Activated T-cell treated with anti-CD3 and anti-CD28 coated beads, Interleukin-2, amount 50 U/mL, for 72 hours (primary cell): Measurements from ENCODE around the gene PAPSS2. TPM values are rescaled to one million over a fixed set of nuclear protein-coding genes. Genes with fewer than 3 reads are reported as not detected.

Source experiments
- ATAC-seq, 2 donors: fragments of 150-1000 bp; cut with Tn5 transposase; replicated peaks in 1 of 2; 2 replicates each; pipeline ENCODE4 v1.10.0; 2021; ENCODE audit warnings: moderate library complexity in 2 of 2, mild to moderate bottlenecking in 1 of 2
- DNase-seq, 2 donors: peaks; one replicate each; pipeline ENCODE4 v3.0.0; 2021 to 2022; ENCODE audit warnings: mixed read lengths in 1 of 2
- H3K27ac Mint-ChIP-seq: one replicate; pipeline ENCODE4 v1.8.0; 2022; ENCODE audit warnings: mild to moderate bottlenecking, moderate library complexity, mixed read lengths
- H3K27me3 Mint-ChIP-seq: one replicate; pipeline ENCODE4 v1.8.0; 2022; ENCODE audit warnings: low read depth, mixed read lengths
- H3K36me3 Mint-ChIP-seq, 2 donors: one replicate each; pipeline ENCODE4 v1.8.0; 2022; ENCODE audit warnings: mixed read lengths in 2 of 2, mild to moderate bottlenecking in 1 of 2; ENCODE audit not compliant: insufficient read depth in 2 of 2
- H3K4me1 Mint-ChIP-seq: one replicate; pipeline ENCODE4 v1.8.0; 2022; ENCODE audit warnings: low read depth, mixed read lengths
- H3K4me3 Mint-ChIP-seq, 2 donors: one replicate each; pipeline ENCODE4 v1.8.0; 2022; ENCODE audit warnings: mild to moderate bottlenecking in 2 of 2, mixed read lengths in 2 of 2, moderate library complexity in 2 of 2
- H3K9me3 Mint-ChIP-seq, 2 donors: one replicate each; pipeline ENCODE4 v1.8.0; 2022; ENCODE audit warnings: mixed read lengths in 2 of 2
- total RNA-seq, 2 donors: library from RNA; stranded (reverse); gene quantifications; one replicate each; pipeline ENCODE4 v1.2.3, GENCODE V29; 2022

The PAPSS2 gene
- total RNA-seq, 2 donors from 2014 or later = 0.53 to 0.69 TPM

- peak in 1 of 2 donors; percentile 19 for DNase-seq
- peaks cover 0 to 11% of the 10 kb centered on the region in 2 donors for H3K36me3 Mint-ChIP-seq
- peak; percentile 73 to 83 for ATAC-seq
- H3K4me1 Mint-ChIP-seq = peaks cover 27% of the 10 kb centered on the region
- H3K4me3 Mint-ChIP-seq = no peak overlapping the region
- H3K9me3 Mint-ChIP-seq = peaks cover 2 to 4% of the 10 kb centered on the region in 2 donors
- no peak overlapping the region for H3K27ac Mint-ChIP-seq
- H3K27me3 Mint-ChIP-seq = peaks cover 6% of the 10 kb centered on the region
Observed at GRCh38 chr10:87646935-87647334, 12.7 kb upstream of the PAPSS2 start.

DNA sequence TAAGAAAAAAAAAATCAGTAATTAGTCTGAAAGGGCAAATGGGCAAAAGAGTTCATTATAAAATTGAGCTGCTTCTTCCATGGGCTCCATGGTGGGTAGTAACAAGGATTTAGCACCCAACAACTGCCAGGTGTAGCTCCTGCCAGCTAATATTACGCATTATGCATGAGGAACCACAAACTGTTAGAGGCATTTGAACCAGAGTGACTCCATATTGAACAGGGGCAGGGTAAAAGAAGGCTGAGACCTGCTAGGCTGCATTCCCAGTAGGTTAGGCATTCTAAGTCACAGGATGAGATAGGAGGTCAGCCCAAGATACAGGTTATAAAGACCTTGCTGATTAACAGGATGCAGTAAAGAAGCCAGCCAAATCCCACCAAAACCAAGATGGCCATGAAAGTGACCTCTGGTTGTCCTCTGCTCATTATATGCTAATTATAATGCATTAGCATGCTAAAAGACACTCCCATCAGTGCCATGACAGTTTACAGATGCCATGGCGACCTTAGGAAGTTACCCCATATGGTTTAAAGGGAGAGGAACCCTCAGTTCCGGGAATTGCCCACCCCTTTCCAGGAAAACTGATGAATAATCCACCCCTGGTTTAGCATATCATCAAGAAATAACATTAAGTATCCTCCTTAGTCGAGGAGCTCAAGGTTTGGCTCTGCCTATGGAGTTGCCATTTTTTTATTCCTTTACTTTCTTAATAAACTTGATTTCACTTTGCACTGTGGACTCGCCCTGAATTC is 8.7 kb upstream of the PAPSS2 start:
- ATAC-seq = no peak
- H3K36me3 Mint-ChIP-seq = no peaks in the 10 kb centered on the region
- no peak overlapping the region for H3K27ac Mint-ChIP-seq
- H3K4me3 Mint-ChIP-seq = no peak overlapping the region
- peaks cover 0 to 2% of the 10 kb centered on the region in 2 donors for H3K9me3 Mint-ChIP-seq
- H3K4me1 Mint-ChIP-seq = peaks cover 18% of the 10 kb centered on the region
- H3K27me3 Mint-ChIP-seq = peaks cover 17% of the 10 kb centered on the region
- DNase-seq = no peak

DNA sequence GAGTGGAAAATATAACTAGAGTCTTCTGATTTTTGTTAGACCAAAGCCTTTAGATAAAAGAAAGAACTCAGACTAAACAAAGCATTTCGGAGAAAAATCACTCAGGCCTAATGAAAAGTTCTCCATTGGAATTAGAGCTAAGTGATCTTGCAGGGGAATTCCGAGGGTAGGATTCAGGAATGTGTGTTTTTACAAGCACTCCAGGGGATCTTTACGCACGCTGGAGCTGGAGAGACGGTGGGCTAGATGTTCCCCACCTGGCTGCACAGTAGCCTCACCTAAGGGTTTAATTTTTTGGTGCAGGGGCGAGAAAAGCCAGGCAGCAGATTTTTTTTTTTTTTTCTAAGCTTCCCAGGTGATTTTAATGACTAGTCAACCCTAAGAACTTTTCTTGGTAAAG is 7.9 kb upstream of the PAPSS2 start:
- Mint-ChIP-seq H3K27me3 (peaks cover 17% of the 10 kb centered on the region), H3K27ac (no peak overlapping the region), H3K4me1 (peaks cover 22% of the 10 kb centered on the region), H3K9me3 (peaks cover 0 to 2% of the 10 kb centered on the region in 2 donors), H3K4me3 (no peak overlapping the region), H3K36me3 (no peaks in the 10 kb centered on the region)
- no peak for ATAC-seq
- no peak for DNase-seq

GRCh38 chr10:87652261-87652660 is 7.4 kb upstream of the PAPSS2 start:
- Mint-ChIP-seq H3K4me1 (peaks cover 17% of the 10 kb centered on the region), H3K4me3 (no peak overlapping the region), H3K27ac (no peak overlapping the region), H3K9me3 (no peaks in the 10 kb centered on the region), H3K27me3 (peaks cover 17% of the 10 kb centered on the region), H3K36me3 (no peaks in the 10 kb centered on the region)
- no peak for ATAC-seq
- DNase-seq = no peak

GRCh38 chr10:87654212-87654611 is 5.5 kb upstream of the PAPSS2 start:
- H3K9me3 Mint-ChIP-seq = no peaks in the 10 kb centered on the region
- H3K36me3 Mint-ChIP-seq = no peaks in the 10 kb centered on the region
- ATAC-seq = no peak
- H3K27me3 Mint-ChIP-seq = peaks cover 33% of the 10 kb centered on the region
- H3K4me3 Mint-ChIP-seq = no peak overlapping the region
- peaks cover 10% of the 10 kb centered on the region for H3K4me1 Mint-ChIP-seq
- H3K27ac Mint-ChIP-seq = no peak overlapping the region
- DNase-seq = no peak

GRCh38 chr10:87656431-87657072 is 3.1 kb upstream of the PAPSS2 start:
- H3K9me3 Mint-ChIP-seq = no peaks in the 10 kb centered on the region
- no peak overlapping the region for H3K27ac Mint-ChIP-seq
- H3K4me3 Mint-ChIP-seq = no peak overlapping the region
- peak; percentile 12 to 34 for DNase-seq
- H3K36me3 Mint-ChIP-seq = no peaks in the 10 kb centered on the region
- peaks cover 49% of the 10 kb centered on the region for H3K27me3 Mint-ChIP-seq
- ATAC-seq = peak; percentile 39 to 53
- H3K4me1 Mint-ChIP-seq = peaks cover 17% of the 10 kb centered on the region

DNA sequence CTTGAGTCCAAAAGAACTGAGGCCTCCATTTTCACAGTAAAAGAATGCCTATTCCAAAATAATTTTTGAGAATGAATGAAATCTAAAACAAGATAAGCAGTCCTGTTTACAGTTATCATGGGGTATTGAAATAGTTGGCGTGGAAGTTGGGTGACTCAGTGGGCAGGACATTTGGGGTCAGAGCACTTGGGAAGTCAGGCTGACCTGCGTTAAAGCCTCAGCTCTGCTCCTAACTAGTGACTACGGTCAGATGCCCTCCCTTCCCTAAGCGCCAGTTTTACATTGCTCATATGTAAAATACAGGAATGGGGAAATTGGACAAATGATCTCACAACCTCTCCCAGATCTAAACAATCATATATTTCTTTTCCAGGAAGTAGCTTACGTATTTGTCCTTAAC is 2.3 kb upstream of the PAPSS2 start:
- Mint-ChIP-seq H3K36me3 (no peaks in the 10 kb centered on the region), H3K4me3 (no peak overlapping the region), H3K27ac (no peak overlapping the region), H3K9me3 (no peaks in the 10 kb centered on the region), H3K27me3 (peaks cover 54% of the 10 kb centered on the region), H3K4me1 (peaks cover 17% of the 10 kb centered on the region)
- ATAC-seq (no peak), DNase-seq (no peak)

DNA sequence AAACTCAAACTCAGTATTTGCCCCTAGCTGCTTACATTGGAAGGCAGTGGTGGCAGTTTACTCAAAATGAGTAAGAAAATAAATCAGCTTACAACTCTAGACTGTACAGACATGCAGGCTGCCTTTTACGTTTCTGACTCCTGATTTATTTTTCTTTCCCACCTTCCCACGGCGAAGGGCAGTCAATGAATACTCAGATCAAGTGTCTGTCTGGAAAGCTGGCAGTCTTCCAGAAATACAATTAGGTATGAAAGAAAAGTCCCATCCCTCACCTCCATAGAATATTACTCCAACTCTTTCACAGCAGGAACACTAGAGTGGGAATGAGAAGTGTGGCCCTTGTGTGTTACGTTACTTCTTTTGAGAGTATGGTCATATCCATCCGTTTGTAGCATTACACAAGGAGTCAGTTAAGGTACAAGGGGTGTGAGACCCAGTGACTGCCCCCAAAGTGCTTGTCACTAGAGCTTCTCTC is 1.3 kb upstream of the PAPSS2 start:
- peaks cover 50% of the 10 kb centered on the region for H3K27me3 Mint-ChIP-seq
- DNase-seq (no peak), ATAC-seq (no peak)
- H3K27ac Mint-ChIP-seq = no peak overlapping the region
- peaks cover 17% of the 10 kb centered on the region for H3K4me1 Mint-ChIP-seq
- H3K4me3 Mint-ChIP-seq = peak overlapping the region in 1 of 2 donors; percentile 12
- H3K36me3 Mint-ChIP-seq = no peaks in the 10 kb centered on the region
- no peaks in the 10 kb centered on the region for H3K9me3 Mint-ChIP-seq

DNA sequence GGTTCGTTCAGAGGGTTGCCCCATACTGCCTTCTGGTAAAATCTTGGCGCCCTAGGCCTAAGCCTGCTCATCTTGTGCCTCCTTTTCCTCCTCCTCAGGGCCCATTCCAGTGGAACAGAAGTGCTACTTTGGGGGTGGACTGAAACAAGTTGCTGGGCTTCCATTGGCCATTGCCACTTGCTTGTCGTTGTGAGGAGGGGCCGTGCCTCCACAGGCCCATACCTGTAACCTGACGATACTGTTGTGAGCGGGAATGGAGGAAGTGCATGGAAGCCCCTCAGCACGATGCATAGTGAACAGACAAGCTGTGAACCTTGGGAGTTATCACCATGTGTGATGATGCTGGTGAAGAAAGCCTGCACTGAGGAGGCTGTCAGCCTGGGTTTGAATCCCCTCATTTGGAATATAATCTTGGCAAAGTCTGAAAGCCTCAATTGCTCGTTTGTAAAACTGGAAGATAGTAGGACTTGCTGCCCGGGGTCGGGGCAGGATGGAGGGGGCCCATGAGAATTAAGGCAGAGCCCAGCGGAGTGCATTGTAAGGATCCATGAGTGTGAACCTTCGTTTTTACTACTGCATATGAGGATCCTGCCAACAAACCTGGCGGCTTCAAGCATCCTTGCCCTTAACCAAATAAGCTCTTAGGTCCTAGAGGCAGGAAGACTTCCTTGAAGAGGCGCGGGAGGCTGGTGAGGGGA is 671 bp upstream of the PAPSS2 start:
- H3K9me3 Mint-ChIP-seq = no peaks in the 10 kb centered on the region
- peaks cover 56% of the 10 kb centered on the region for H3K27me3 Mint-ChIP-seq
- ATAC-seq (no peak), DNase-seq (no peak)
- H3K27ac Mint-ChIP-seq = no peak overlapping the region
- no peaks in the 10 kb centered on the region for H3K36me3 Mint-ChIP-seq
- H3K4me1 Mint-ChIP-seq = peaks cover 17% of the 10 kb centered on the region
- H3K4me3 Mint-ChIP-seq = peak overlapping the region; percentile 83 to 85

GRCh38 chr10:87660484-87661133 is 931 bp downstream of the PAPSS2 start:
- peaks cover 17% of the 10 kb centered on the region for H3K4me1 Mint-ChIP-seq
- peak overlapping the region; percentile 86 to 87 for H3K4me3 Mint-ChIP-seq
- ATAC-seq (no peak), DNase-seq (no peak)
- H3K27ac Mint-ChIP-seq = no peak overlapping the region
- no peaks in the 10 kb centered on the region for H3K36me3 Mint-ChIP-seq
- peaks cover 65% of the 10 kb centered on the region for H3K27me3 Mint-ChIP-seq
- no peaks in the 10 kb centered on the region for H3K9me3 Mint-ChIP-seq

- DNase-seq = no peak
- ATAC-seq = no peak
- Mint-ChIP-seq H3K27me3 (peaks cover 71% of the 10 kb centered on the region), H3K4me1 (peaks cover 11% of the 10 kb centered on the region), H3K9me3 (no peaks in the 10 kb centered on the region), H3K27ac (no peak overlapping the region), H3K4me3 (no peak overlapping the region), H3K36me3 (no peaks in the 10 kb centered on the region)
Observed at GRCh38 chr10:87661861-87662785, 2.4 kb downstream of the PAPSS2 start.

- Mint-ChIP-seq H3K27ac (no peak overlapping the region), H3K4me3 (no peak overlapping the region), H3K36me3 (no peaks in the 10 kb centered on the region), H3K27me3 (peaks cover 62% of the 10 kb centered on the region), H3K9me3 (no peaks in the 10 kb centered on the region), H3K4me1 (peaks cover 7% of the 10 kb centered on the region)
- no peak for ATAC-seq
- no peak for DNase-seq
Observed at GRCh38 chr10:87664276-87664701, 4.6 kb downstream of the PAPSS2 start.
